ENCODE results near the gene OR2Z1. TPM values are rescaled to one million over a fixed set of nuclear protein-coding genes. Genes with fewer than 3 reads are reported as not detected.

The OR2Z1 gene, protein sequence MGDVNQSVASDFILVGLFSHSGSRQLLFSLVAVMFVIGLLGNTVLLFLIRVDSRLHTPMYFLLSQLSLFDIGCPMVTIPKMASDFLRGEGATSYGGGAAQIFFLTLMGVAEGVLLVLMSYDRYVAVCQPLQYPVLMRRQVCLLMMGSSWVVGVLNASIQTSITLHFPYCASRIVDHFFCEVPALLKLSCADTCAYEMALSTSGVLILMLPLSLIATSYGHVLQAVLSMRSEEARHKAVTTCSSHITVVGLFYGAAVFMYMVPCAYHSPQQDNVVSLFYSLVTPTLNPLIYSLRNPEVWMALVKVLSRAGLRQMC
- not detected for polyA plus RNA-seq (2013)

DNA sequence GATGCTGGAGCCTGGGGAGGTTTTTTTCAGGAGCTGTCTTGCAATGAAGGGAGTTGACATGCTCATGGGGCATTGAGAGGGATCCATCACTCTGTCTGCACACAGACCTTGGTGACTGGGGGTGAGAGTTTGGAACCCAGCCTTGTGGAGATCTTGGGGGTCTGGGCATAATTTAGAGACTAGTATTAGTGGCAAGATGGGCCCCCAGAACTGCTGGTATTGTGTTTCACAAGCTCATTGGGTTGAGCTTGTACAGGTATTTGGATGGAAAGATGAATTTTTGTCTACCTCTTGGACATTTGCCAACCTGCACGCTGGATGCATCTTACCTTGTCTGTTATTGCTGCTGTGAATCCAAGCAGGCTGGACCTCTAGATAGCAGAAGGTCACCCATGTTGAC, at the start of gene OR2Z1:
Gene OR2Z1 (plus strand): TSS at position 301 of the 400 bp plus-strand sequence. CDS start 9,395 bp downstream, outside the sequence.
- ChIA-PET CTCF (no interaction called here), POLR2A (no interaction called here)
- Histone ChIP-seq H3K9me3 (ENCODE audit: control extremely low read depth in 1 of 5, control insufficient read depth in 4 of 5, insufficient read depth in 2 of 5, low read depth in 1 of 5, low read length in 4 of 5) (no peaks in the 10 kb centered on the region), H3K4me1 (ENCODE audit: control extremely low read depth in 1 of 4, control insufficient read depth in 4 of 4, insufficient read depth in 4 of 4, low read length in 3 of 4) (no peaks in the 10 kb centered on the region), H3K27me3 (replicated peaks in 2 of 5; ENCODE audit: control insufficient read depth in 4 of 5, insufficient read depth in 5 of 5, low read length in 4 of 5) (peaks cover 0 to 17% (median 2%) of the 10 kb centered on the region in 5 experiments), H3K27ac (ENCODE audit: insufficient read depth in 1 of 2, low read depth in 1 of 2, low read length in 2 of 2, poor library complexity in 1 of 2, severe bottlenecking in 2 of 2) (no peak within 1 kb of the TSS), H3K36me3 (ENCODE audit: control insufficient read depth in 4 of 4, insufficient read depth in 4 of 4, low read length in 3 of 4) (no peaks in the 10 kb centered on the region), H3K4me3 (ENCODE audit: control insufficient read depth in 1 of 7, extremely low read depth in 1 of 7, insufficient read depth in 4 of 7, low read depth in 2 of 7, low read length in 6 of 7) (no peak within 1 kb of the TSS)
- no peak for DNase-seq
- no CpG with 5 or more reads among the region's 1 CpG for WGBS (ENCODE audit: insufficient coverage)

DNA sequence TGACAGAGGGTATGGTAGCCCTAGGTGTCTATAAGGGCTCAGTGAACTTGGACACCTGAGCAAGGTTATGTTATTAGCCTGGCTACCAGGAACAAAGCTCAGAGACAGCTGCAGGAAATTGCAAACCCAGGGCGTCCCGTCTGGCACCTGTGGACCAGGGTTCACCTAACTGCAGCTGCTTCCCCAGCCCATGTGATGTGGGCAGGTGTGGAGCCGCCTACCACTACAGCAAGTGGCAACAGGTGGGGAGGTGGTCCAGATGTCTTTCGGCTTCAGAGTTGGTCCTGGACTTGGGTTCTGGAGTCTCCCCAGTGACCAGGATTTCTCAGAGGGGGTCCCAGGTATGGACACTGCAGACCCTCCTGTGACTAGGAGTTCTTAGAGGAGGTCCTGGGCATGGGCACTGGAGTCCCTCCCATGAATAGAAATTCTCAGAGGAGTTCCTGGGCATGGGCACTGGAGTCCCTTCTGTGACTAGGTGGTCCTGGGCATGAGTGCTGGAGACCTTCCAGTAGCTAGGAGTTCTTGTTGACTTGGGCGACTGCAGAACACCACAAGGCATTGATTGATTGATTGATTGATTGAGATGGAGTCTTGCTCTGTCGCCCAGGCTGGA, 48.0 kb upstream of the OR2Z1 start:
- Histone ChIP-seq H3K27ac (ENCODE audit: insufficient read depth in 1 of 2, low read depth in 1 of 2, low read length in 2 of 2, poor library complexity in 1 of 2, severe bottlenecking in 2 of 2) (no peak overlapping the region), H3K4me3 (ENCODE audit: control insufficient read depth in 1 of 7, extremely low read depth in 1 of 7, insufficient read depth in 4 of 7, low read depth in 2 of 7, low read length in 6 of 7) (no peak overlapping the region), H3K9me3 (ENCODE audit: control extremely low read depth in 1 of 5, control insufficient read depth in 4 of 5, insufficient read depth in 2 of 5, low read depth in 1 of 5, low read length in 4 of 5) (peaks cover 0 to 2% (median 0%) of the 10 kb centered on the region in 5 experiments), H3K36me3 (ENCODE audit: control insufficient read depth in 4 of 4, insufficient read depth in 4 of 4, low read length in 3 of 4) (no peaks in the 10 kb centered on the region), H3K4me1 (ENCODE audit: control extremely low read depth in 1 of 4, control insufficient read depth in 4 of 4, insufficient read depth in 4 of 4, low read length in 3 of 4) (peaks cover 8 to 40% (median 29%) of the 10 kb centered on the region in 4 experiments), H3K27me3 (replicated peaks in 2 of 5; ENCODE audit: control insufficient read depth in 4 of 5, insufficient read depth in 5 of 5, low read length in 4 of 5) (peaks cover 0 to 4% (median 0%) of the 10 kb centered on the region in 5 experiments)
- POLR2A ChIA-PET, result interaction anchor here (0.6 kb wide), 1 partner anchor 30 kb away, joined by 3 read pairs; no protein-coding TSS in a partner anchor
- CTCF ChIA-PET, result interaction anchor here (0.8 to 1.4 kb wide), 6 partner anchors 16 to 31 kb away, joined by 3 to 5 read pairs (median 4); no protein-coding TSS in a partner anchor
- DNase-seq, result peak in 2 of 3 donors; percentile 15 to 36
- WGBS (ENCODE audit: insufficient coverage), result 80% methylated on average over 4 of the region's 6 CpGs

DNA sequence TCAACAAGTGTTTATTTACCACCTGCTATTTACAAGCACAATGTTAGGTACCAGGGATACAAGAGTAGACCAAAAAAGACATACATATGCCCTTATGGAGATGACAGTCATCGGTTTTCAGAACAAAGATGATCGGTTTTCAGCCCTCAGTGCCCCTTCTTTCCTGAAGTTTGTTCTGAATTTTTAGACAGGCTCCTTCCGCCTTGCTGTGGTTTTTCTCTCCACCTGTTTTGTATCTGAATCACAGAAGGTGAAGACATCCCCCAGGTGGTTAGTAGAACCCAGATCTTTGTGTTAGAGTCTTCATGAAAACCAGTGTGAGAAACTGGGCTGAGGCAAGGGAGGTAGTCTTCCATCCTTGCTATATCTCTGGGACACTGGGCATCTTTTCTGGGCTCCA, 46.4 kb upstream of the OR2Z1 start:
- ChIA-PET CTCF (interaction anchor here (1.2 kb wide), 1 partner anchor 21 kb away, joined by 3 read pairs; no protein-coding TSS in a partner anchor), POLR2A (no interaction called here)
- H3K36me3 ChIP-seq (ENCODE audit: control insufficient read depth in 4 of 4, insufficient read depth in 4 of 4, low read length in 3 of 4), result no peaks in the 10 kb centered on the region
- H3K27me3 ChIP-seq (replicated peaks in 2 of 5; ENCODE audit: control insufficient read depth in 4 of 5, insufficient read depth in 5 of 5, low read length in 4 of 5), result peaks cover 0 to 4% (median 0%) of the 10 kb centered on the region in 5 experiments
- no peaks in the 10 kb centered on the region for H3K9me3 ChIP-seq (ENCODE audit: control extremely low read depth in 1 of 5, control insufficient read depth in 4 of 5, insufficient read depth in 2 of 5, low read depth in 1 of 5, low read length in 4 of 5)
- H3K4me3 ChIP-seq (ENCODE audit: control insufficient read depth in 1 of 7, extremely low read depth in 1 of 7, insufficient read depth in 4 of 7, low read depth in 2 of 7, low read length in 6 of 7), result no peak overlapping the region
- WGBS (ENCODE audit: insufficient coverage), result 100% methylated on average over 3 of the region's 3 CpGs
- peaks cover 8 to 31% (median 22%) of the 10 kb centered on the region in 4 experiments for H3K4me1 ChIP-seq (ENCODE audit: control extremely low read depth in 1 of 4, control insufficient read depth in 4 of 4, insufficient read depth in 4 of 4, low read length in 3 of 4)
- no peak overlapping the region for H3K27ac ChIP-seq (ENCODE audit: insufficient read depth in 1 of 2, low read depth in 1 of 2, low read length in 2 of 2, poor library complexity in 1 of 2, severe bottlenecking in 2 of 2)
- DNase-seq, result no peak

DNA sequence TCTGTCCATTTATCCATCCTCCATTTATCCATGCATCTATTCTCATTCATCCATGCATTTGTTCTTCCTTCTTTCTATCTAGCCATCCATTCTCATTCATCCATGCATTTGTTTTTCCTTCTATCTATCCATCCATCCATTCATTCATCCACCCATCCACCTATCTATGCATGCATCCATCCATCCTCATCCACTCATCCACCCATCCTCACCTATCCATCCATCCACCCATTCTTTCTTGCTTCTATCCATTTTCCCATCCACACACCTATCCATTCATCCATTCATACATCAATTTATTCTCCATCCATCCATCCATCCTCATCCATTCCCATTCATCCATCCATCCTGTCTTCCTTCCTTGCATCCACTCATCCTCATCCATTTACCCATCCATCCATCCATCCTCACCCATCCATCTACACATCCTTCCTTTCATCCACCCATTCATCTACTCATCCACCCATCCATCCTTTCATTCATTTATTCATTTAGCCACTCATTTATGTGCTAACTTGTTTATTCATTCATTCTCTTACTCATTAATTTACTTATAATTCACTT, 43.1 kb upstream of the OR2Z1 start:
- no peak for DNase-seq
- Histone ChIP-seq H3K27ac (ENCODE audit: insufficient read depth in 1 of 2, low read depth in 1 of 2, low read length in 2 of 2, poor library complexity in 1 of 2, severe bottlenecking in 2 of 2) (no peak overlapping the region), H3K4me1 (ENCODE audit: control extremely low read depth in 1 of 4, control insufficient read depth in 4 of 4, insufficient read depth in 4 of 4, low read length in 3 of 4) (peaks cover 0 to 2% (median 1%) of the 10 kb centered on the region in 4 experiments), H3K36me3 (ENCODE audit: control insufficient read depth in 4 of 4, insufficient read depth in 4 of 4, low read length in 3 of 4) (no peaks in the 10 kb centered on the region), H3K27me3 (replicated peaks in 2 of 5; ENCODE audit: control insufficient read depth in 4 of 5, insufficient read depth in 5 of 5, low read length in 4 of 5) (peaks cover 0 to 4% (median 0%) of the 10 kb centered on the region in 5 experiments), H3K4me3 (ENCODE audit: control insufficient read depth in 1 of 7, extremely low read depth in 1 of 7, insufficient read depth in 4 of 7, low read depth in 2 of 7, low read length in 6 of 7) (no peak overlapping the region), H3K9me3 (ENCODE audit: control extremely low read depth in 1 of 5, control insufficient read depth in 4 of 5, insufficient read depth in 2 of 5, low read depth in 1 of 5, low read length in 4 of 5) (peaks cover 0 to 7% (median 4%) of the 10 kb centered on the region in 5 experiments)
- ChIA-PET CTCF (no interaction called here), POLR2A (no interaction called here)

DNA sequence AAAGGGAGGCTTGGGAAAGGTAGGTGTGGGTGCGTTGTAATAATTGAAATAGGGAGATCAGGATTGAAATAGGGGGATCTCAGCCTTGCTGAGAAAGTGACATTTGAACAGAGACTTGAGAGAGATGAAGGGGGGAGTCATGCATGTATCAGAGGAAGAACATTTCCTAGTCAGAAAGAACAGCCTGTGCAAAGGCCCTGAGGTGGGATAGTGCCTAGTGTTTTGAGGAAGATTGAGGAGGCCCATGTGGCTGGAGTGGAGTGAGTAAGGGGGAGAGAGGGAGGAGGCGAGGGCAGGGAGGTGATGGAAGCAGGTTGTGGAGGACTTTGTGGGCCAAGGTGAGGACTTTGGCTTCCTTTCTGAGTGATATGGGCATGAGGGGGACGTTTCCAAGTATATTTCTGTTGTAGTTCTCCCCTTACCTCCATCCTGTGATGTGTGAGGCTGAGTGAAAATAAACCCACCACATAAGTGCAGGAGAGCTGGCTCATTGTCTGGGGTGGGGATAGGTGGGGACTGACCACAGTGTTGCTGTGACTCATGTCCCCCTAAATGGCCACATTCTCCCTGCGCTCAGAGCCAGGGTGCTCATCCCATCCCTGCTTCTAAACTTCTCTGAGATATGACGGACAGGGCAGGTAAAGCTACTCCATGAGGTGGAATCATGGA, 40.6 kb upstream of the OR2Z1 start:
- no peak for DNase-seq
- Histone ChIP-seq H3K4me3 (ENCODE audit: control insufficient read depth in 1 of 7, extremely low read depth in 1 of 7, insufficient read depth in 4 of 7, low read depth in 2 of 7, low read length in 6 of 7) (no peak overlapping the region), H3K36me3 (ENCODE audit: control insufficient read depth in 4 of 4, insufficient read depth in 4 of 4, low read length in 3 of 4) (no peaks in the 10 kb centered on the region), H3K9me3 (ENCODE audit: control extremely low read depth in 1 of 5, control insufficient read depth in 4 of 5, insufficient read depth in 2 of 5, low read depth in 1 of 5, low read length in 4 of 5) (peaks cover 0 to 7% (median 4%) of the 10 kb centered on the region in 5 experiments), H3K27ac (ENCODE audit: insufficient read depth in 1 of 2, low read depth in 1 of 2, low read length in 2 of 2, poor library complexity in 1 of 2, severe bottlenecking in 2 of 2) (no peak overlapping the region), H3K27me3 (replicated peaks in 2 of 5; ENCODE audit: control insufficient read depth in 4 of 5, insufficient read depth in 5 of 5, low read length in 4 of 5) (peaks cover 0 to 4% (median 0%) of the 10 kb centered on the region in 5 experiments), H3K4me1 (ENCODE audit: control extremely low read depth in 1 of 4, control insufficient read depth in 4 of 4, insufficient read depth in 4 of 4, low read length in 3 of 4) (peaks cover 0 to 19% (median 2%) of the 10 kb centered on the region in 4 experiments)
- ChIA-PET POLR2A (no interaction called here), CTCF (interaction anchor here (1.6 kb wide), 1 partner anchor 27 kb away, joined by 5 read pairs; no protein-coding TSS in a partner anchor)
- WGBS (ENCODE audit: insufficient coverage), result 76% methylated on average over 2 of the region's 5 CpGs

DNA sequence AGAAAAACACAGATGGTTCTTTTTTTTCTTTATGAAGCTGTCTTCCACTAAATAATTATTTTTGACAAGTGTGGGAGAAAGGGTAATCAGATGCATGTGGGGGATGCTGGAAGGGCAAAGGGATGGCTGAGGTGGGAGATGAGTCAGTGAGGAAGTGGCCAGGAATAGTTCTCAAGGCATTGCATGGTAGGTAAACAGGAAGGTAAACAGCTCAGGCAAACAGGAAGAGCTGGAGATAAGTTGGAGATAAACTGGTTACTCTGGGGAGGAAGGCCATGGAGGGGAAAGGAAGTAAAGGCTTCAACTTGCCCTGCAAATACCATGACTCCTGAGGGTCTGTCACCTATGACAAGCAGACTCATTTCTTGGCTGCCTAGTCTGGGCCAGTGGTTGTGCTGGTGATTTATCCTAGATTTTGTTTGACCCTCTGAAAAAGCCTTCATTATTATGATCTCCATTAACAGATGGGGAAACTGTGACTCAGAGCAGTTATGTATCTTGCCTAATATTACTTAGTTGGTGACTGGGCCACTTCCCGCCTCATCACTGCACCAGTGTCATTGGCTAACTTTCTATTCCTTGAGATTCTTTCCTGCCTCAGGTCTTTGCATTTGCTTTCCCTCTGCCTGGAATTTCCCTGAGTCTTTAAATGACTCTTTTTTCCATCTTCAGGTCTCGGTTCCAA, 39.9 kb upstream of the OR2Z1 start:
- no peak for DNase-seq
- 90% methylated on average over 1 of the region's 2 CpGs for WGBS (ENCODE audit: insufficient coverage)
- Histone ChIP-seq H3K4me3 (ENCODE audit: control insufficient read depth in 1 of 7, extremely low read depth in 1 of 7, insufficient read depth in 4 of 7, low read depth in 2 of 7, low read length in 6 of 7) (no peak overlapping the region), H3K36me3 (ENCODE audit: control insufficient read depth in 4 of 4, insufficient read depth in 4 of 4, low read length in 3 of 4) (no peaks in the 10 kb centered on the region), H3K4me1 (ENCODE audit: control extremely low read depth in 1 of 4, control insufficient read depth in 4 of 4, insufficient read depth in 4 of 4, low read length in 3 of 4) (peaks cover 0 to 21% (median 2%) of the 10 kb centered on the region in 4 experiments), H3K9me3 (ENCODE audit: control extremely low read depth in 1 of 5, control insufficient read depth in 4 of 5, insufficient read depth in 2 of 5, low read depth in 1 of 5, low read length in 4 of 5) (peaks cover 0 to 7% (median 4%) of the 10 kb centered on the region in 5 experiments), H3K27ac (ENCODE audit: insufficient read depth in 1 of 2, low read depth in 1 of 2, low read length in 2 of 2, poor library complexity in 1 of 2, severe bottlenecking in 2 of 2) (no peak overlapping the region), H3K27me3 (replicated peaks in 2 of 5; ENCODE audit: control insufficient read depth in 4 of 5, insufficient read depth in 5 of 5, low read length in 4 of 5) (peaks cover 0 to 4% (median 0%) of the 10 kb centered on the region in 5 experiments)
- ChIA-PET POLR2A (no interaction called here), CTCF (interaction anchor here (1.6 kb wide), 1 partner anchor 28 kb away, joined by 5 read pairs; no protein-coding TSS in a partner anchor)

Data from common myeloid progenitor, CD34-positive (primary cell).